Activated CD8-positive, alpha-beta memory T cell treated with anti-CD3 and anti-CD28 coated beads for 1 hour (primary cell): ENCODE measurements around the gene BARHL2.

Experiments used
- DNase-seq, 2 donors: peaks; one replicate each; pipeline ENCODE4 v3.0.0-alpha.2; 2020; ENCODE audit warnings: low read depth in 1 of 2; ENCODE audit errors: extremely low read depth in 1 of 2

Gene BARHL2

DNA sequence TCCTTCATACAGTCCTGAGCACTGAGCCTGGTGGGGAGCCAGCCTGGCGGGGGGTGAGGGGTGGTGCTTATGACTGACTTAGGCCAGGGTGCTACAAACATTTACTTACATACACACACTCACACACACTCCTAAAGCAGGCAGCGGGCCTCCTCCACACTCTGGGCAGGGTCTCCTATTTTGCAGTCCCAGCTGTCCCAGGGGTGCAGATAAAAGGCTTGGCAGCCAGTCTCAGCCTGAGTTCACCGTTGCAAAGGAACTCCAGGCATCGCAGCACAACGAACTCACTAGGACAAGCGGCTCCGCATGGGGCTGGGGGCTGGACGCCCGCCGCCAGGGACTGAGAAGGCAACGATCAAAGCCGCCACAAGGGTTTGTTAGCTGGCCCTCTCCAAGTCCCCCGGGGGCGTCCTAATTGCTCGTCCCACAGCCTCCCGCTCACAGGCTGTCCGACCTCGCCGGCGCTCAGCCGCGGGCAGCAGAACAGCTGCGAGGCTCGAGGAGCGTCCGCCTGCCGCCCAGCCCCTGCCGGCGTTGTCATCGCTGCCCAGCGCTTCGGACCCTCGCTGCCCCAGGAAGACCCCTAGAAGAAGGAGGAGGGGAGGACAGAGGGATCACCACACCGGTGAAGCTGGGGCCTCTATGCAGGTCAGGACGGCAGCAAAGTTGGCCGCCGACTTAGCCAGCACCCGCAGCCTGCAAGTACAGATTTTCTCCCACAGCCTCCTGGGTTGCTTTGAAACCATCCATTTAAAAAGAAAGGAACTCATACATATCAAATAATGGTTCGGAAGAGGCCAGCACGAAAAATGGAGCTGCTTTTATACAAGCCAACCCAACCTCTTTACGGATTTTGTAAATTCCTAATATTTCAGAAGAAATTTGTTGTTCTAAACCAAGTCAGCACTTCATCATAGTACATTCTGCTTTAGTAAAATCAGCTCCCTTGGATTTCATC lies 6.2 kb downstream of the BARHL2 start:
- DNase-seq = no peak

DNA sequence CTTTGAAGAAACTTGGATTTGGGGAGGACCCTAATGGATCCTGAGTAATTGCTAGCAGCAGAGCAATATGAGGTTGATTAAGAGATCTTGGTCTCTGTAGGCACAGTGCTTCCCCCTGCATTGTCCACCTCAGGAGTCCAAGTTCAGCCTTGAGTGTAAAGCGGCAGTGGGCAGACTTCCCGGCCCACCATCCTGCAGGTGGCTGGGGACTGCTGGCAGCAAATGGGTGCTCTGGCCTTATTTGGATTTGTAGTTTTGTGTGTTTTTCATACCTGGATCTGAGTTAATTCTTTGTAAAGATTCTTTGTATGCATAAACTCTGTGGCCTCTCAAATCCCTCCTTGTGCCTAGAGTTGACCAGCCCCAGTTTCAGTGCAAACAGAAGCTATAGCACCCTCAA lies 7.6 kb downstream of the BARHL2 start:
- DNase-seq = no peak

DNA sequence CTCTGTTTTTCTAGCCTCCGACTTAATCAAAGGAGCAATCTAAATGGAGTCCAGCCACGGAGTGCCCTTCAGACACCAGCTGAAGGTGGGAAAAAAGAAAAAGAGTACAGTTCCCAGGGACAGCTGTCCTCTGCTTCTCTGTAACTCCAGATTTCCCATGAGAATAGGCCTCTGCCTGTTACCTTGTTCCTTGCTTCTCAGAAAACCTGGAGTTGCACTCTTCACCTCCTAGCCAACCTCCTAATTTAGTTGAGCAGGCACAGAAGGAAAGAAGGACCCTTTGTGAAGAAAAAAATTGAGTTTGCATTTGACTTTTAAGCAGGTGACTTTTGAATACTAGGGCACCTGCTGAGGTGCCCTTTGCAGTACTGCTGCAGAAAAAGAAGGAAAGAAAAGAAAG lies 8.3 kb downstream of the BARHL2 start:
- no peak for DNase-seq

DNA sequence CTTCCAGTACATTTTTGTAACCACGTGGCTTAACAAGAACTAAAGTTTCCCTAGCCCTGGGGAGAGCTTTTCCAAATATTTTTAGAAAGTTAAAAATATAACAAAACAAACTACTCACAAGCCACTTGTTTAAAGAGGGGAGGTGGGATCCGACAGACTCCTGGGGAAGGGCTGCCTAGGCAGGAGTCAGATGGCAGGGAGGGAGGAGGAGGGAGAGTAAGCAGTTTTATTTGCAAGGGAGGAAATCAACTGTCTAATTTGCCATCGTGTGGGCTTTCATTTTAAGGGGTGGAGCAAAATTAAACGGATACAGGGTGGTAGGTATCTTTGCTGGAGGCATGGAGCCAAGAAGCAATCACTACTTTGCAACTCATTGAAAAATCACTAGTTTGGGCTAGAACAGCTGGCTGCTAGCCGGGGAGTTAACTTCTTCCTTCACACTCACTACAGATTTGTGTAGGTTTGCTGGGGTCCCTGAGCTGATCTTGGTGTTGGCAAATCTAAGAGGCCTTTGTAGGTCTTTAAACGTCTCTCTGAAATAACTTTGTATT lies 8.8 kb downstream of the BARHL2 start:
- no peak for DNase-seq

DNA sequence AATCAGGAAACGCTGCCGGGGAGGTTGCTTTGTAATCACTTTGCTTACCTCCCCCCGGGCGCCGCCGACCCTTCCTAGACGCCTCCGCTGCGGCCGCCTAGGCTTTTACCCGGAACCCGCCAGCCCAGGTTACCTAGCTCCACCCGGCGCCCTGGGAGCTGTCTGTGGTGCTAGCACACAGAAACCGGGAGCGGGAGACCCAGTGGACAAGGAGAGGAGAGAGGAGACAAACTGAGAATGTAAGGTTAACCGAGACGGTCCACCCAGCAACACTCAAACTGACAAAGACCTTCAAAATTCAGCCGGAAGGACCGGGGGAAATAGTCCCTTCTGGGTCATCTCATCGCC lies 9.8 kb downstream of the BARHL2 start:
- no peak for DNase-seq

DNA sequence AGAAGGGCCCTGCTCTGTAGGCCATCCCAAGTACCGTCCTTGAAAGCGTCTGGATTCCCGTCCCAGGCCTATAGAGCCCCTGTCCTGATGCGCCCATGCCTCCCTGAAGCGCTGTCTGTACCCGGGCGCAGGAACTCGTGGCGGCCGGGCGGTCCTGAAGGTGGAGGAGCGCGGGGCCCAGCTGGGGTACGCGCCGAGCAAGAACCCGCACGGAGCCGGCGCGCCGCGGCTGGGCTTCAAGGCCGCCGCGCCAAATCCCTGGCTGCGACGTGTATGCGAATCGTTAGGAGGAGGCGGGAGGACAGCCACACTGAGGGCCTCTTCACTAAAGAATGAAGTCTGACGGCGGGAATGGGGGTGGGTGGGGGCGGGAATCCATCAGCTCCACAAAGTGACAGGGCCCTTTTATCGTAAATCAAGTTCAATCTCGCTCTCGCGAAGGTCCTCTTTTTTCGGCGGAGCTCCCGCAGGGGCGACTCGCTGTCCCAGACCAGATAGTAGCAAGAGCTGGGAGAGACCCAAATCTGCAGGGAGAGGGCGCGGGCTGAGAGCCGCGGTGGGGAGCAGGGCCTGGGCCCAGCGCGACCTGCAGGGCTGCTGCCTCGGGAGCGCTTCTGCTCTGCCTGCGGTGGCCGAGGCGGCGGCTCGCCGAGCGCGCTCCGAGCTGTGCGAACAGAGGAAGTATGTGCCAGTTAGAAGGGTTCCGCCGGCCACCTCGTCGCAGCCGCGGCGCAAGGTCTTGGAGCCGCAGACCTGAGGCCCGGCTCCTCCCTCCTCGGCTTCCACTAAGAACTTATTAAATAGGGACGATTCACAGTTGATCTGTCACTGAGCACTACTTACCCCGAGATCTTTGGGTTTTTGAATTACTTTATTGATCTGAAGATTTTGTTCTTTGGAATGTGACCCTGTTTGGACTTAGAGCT lies 10.4 kb downstream of the BARHL2 start:
- DNase-seq = no peak

DNA sequence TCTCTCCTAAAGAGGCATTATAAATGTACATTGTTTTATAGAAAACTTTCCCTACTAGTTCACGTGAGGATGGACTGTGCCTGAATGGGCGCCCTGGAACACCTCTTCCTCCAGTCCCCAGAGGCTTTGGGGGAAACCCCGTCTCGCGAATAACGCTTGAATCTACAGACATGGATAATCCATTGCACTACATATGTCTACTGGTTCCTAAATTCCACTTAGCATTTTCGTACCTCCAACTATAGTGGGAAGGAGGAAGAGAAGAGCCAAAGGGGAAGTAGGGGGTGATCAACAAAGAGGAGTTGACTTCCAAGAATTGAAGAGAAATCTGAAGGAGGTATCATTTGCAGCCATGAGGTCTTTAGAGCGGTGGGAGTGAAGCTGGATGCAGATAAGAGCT lies 11.1 kb downstream of the BARHL2 start:
- no peak for DNase-seq

DNA sequence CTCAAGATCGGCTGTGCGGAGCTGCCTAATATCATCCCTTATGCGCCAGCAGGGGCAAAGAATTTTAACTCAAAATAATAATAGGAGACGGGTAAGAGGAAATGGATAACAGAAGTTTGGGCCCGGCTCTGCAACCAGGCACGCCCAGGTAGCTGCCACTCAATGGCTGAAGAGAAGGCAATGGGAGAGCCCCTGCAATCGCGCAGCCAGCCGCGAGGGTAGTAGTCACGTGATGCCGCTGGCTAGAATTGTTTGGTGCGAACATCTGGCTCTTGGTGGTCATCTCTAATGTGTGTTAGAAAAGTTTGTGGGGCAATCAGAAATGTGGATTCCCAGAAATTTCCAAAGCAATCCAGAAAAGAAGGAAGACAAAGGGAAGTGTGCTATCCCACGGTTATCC lies 12.3 kb downstream of the BARHL2 start:
- no peak for DNase-seq

DNA sequence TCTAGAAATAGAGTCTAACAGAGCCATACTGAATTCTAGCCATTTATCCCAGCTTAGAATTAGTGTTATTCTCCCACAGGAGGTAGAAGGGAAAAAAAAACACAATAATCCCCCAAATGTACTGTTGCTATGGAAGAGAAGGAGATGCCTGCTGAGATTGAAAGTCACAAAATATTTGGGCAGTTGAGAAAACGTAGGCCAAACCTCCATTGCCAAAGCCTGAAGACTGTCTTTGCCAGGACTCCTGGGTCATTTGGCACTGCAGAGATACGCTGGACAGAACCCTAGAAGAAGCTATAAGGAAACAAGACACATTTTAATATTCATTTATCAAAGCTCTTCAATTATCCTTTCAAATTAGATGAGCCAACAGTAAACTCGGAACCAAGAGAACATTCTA lies 22.3 kb downstream of the BARHL2 start:
- no peak for DNase-seq

DNA sequence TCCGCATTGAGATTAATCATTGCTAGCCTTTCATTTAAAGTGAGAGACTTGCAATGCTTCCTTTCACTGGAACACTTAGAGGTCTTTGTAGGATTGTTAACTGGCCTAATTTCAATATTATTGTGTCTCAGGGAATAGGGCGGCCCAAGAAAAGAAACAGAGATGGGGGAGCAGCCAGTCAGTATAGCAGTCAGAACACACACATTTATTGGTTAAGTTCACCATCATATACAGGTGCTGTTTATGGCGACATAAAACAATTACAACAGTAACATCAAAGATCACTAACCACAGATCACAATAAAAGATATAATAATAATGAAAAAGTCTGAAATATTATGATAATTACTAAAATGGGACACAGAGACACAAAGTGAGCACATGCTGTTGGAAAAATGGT lies 29.4 kb downstream of the BARHL2 start:
- DNase-seq = no peak

DNA sequence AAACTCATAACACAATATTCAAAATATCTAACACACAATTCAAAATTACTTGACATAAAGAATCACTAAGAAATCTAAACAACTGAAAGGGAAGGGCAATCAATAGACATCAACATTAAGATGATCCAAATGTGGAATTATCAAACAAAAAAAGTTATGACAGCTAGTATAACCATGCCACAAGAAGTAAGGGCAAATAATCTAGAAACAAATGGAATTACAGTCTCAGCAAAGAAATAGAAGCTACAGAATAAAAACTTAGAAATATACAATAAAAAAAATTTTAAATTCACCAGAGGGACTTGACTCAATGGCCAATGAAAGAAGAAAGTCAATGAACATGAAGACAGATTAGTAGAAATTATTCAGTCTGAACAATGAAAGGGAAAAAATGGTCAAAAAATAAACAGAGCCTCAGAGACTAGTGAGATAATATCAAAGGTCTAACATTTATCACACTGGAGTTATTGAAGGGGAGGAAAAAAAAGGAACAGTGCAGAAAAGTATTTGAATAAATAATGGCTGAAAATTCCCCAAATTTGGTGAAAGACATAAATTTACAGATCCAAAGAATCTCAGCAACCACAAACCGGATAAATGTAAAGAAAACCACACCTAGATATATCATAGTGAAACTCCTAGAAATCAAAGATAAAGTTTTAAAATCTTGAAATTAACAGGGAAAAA lies 41.8 kb downstream of the BARHL2 start:
- DNase-seq = no peak

DNA sequence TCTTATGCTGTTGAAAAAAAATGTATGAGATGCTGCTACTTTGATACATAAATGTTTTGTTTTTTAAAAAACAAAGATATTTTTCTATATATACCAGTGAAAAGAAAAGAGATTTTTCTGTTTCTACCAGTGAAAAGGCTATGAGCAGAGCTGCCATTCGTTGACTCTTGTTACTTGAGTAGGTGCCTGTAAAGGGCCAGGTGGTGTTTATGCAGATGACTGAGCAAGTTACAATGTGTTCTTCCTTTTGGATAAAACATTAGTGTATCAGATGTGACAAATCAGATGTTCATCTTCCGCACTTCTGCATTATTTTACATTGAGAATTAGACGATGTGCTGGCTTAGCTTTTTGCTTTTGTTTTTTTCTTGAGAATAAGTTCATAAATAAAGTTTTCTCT lies 45.4 kb downstream of the BARHL2 start:
- no peak for DNase-seq

DNA sequence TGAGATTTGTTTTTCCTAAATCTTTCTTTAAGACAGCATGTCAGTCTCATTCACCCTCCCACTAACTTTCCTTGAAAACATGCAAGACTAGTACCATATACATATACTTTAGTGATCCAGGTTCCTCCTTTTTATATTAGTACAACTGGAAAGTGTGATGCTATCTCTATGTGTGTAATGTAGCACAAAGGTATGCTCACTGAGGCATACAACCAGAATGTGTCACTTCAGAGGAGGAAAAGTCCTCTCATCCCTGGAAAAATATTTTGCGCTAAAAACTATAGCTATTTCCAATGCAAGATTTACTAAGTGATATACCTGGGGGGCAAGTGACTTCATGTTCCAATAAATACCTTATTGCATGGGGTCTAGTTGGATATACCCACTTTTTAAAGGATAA lies 45.9 kb downstream of the BARHL2 start:
- DNase-seq = no peak
